Activated effector memory CD4-positive, alpha-beta T cell treated with Interleukin-2 at 50 U/mL for 16 hours (primary cell): ENCODE results near the gene OTX1.
"Not testable (repeated sequence)": the region's sequence is repeated elsewhere in the genome, so short reads cannot be mapped to it uniquely, and the experiment has no call there.

Source experiments
- DNase-seq: peaks from one replicate; pipeline ENCODE4 v3.0.0-alpha.2; 2020

Gene OTX1

GRCh38 chr2:63050334-63051041 lies at the start of gene OTX1:
OTX1 (plus strand) TSS chr2:63050830; CDS start chr2:63052991, 2,161 bp downstream.
- DNase-seq = no peak

GRCh38 chr2:63001576-63001975 lies 49.1 kb upstream of the OTX1 start:
- no peak for DNase-seq

DNA sequence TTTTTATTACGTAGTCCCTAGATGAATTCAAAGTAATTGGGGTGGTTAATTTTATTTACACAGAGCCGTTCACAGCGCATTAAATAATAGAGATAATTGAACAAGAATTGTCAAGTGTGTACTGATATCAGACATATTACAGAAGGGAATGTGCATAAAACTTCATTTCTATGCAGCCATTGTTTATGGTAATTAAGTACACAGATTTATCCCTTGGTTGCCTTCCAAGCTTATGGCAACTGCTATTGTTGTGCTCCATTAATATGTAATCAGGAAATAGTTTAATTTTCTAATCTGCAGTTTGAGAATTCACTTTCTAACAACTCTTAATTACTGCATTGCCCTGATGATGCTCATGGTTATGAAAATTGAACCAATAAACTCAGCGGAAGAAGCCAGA lies 47.3 kb upstream of the OTX1 start:
- DNase-seq = no peak

DNA sequence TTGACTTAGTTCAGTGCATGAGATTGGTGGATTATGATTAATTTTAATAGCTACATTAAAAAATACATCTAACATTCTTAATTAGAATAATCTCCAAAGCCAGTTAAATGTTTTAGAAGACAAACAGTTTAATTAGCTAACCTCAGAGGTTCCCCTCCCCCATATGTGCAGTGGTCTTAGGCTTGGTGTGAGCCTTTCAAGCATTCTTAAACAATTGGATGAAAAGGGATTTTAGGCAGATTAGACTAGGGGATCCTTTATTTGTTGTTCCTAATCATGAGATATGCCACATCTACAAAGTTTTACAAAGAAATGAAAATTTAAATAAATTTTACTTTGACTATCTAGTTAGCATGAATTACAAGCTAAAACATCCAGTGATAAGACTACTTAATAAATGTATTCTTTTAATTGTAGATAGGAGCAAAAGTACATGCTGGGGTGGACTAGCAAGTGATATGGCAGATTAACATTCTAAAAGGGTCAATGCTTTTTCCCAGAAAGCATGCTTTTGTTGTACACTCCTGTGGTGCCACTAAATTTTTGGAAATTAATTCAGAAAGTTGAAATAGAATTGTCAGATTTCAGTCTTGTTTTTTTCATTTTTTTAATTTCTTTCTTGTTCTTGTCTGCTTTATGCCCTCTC lies 42.7 kb upstream of the OTX1 start:
- DNase-seq = no peak

- DNase-seq = no peak
Measured at GRCh38 chr2:63008838-63009237, 41.8 kb upstream of the OTX1 start.

DNA sequence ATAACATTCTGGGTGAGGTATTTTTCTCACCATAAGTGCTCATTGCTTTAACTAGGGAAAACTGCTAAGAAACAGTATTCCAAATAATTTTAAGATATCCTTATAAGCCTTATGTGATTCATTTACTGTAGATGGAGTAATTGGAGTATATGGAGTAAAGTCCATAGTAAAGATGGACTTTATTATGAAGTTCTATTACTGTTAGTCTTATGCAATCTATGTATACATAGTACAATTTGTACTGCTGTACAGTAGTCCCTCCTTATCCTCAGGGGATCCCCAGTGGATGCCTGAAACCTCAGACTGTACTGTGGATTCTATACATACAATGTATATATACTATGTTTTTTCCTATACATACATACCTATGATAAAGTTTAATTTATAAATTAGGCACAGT lies 41.1 kb upstream of the OTX1 start:
- no peak for DNase-seq

GRCh38 chr2:63012541-63012940 lies 38.1 kb upstream of the OTX1 start:
- DNase-seq = no peak

GRCh38 chr2:63013438-63013837 lies 37.2 kb upstream of the OTX1 start:
- no peak for DNase-seq

DNA sequence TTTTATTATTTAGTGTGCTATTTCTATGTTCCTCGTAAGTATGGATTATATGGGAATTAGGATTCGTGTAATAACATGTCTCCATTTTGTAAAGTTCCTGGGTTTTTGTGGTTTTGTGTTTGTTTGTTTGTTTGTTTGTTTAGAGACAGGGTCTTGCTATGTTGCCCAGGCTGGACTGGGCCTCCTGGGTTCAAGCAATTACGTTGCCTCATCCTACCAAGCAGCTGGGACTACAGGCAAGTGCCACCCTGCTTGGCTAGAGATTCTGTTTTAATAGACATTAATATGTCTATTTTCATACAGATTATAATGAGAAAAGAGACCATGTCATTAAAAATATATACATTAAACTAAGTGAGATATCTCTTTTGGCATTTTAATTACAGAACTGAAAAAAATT lies 35.2 kb upstream of the OTX1 start:
- DNase-seq = no peak

GRCh38 chr2:63018439-63018838 lies 32.2 kb upstream of the OTX1 start:
- no peak for DNase-seq

DNA sequence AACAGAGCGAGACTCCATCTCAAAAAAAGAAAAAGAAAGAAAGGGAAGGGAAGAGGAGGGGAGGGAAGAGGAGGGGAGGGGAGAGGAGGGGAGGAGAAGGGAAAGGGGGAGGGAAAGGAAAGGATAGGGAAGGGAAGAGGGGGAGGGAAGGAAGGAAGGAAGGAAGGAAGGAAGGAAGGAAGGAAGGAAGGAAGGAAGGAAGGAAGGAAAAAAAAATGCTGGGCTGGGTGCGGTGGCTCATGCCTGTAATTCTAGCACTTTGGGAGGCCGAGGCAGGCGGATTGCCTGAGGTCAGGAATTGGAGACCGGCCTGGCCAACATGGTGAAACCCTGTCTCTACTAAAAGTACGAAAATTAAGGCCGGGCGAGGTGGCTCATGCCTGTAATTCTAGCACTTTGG lies 30.9 kb upstream of the OTX1 start:
- DNase-seq = not testable (repeated sequence)

GRCh38 chr2:63023444-63023843 lies 27.2 kb upstream of the OTX1 start:
- DNase-seq = no peak

DNA sequence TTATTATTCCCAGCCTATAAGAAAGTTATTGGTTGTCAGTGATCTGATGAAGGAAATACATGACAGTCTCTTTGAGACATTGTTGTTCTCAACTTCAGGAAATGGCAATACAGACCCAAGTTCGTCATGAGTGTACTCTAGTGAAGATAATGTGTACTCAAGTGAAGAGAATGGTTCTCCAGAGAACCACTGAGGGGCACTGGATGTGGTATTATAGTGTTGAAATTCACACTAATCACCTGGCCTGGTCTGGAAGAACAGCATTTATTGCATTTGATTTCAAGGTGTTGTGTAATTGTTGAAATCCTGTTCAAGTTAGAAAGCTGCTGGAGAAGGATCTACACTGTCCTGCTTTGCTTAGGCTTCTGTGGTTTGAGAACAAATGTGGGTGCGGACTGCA lies 23.4 kb upstream of the OTX1 start:
- no peak for DNase-seq

DNA sequence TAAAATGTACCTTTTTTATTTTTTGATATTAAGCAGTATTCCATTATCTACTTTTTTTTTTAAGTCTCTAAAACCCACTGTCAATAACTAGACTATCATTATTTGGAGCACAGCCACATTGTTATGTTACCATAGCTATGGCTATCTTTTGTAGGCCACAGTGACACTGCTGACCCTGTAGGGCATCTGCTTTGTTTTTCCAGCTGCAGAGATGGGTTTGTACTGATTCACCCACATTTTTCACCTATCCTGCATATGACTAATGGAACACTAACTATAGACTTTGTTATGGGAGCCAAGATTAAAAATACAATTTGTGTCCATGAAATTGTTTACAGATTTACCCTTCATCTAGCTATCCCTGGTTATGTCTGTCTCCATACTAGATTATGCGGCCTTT lies 21.6 kb upstream of the OTX1 start:
- DNase-seq = no peak

DNA sequence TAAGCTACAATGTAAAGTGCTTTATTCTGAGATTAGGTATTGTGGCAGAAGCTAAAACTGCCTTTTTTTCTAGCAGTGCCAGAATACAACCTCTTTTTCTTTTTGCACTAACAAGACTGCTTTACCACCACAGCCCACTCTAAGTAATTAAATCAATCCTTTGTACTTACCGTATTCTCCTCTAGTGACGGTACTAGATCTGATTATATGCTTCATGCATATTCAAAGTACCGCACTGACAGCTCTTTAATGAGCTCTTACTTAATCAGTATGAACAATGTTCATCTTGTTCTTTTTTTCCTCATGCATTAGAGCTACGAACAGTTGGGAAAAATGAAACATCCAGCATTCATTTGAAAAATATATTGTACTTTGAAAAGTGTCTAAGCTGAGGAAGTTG lies 16.1 kb upstream of the OTX1 start:
- no peak for DNase-seq

DNA sequence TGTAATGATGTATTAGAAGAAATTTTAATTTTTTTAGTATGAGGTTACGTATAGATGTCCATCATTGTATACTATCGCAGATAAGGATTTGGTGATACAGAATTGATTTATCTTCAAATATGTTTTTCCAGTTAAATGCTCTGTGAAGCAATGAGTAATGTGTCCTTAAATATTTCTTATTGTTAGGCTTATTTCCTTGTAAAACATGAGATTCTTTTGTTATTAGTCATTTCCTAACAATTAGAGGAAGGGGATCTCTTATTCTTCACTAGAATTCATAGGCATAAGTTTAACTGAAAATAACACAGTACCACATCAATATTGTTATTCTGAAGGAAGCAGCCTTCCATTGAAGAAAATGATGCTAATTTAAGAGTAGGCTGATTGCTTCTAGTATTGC lies 15.5 kb upstream of the OTX1 start:
- no peak for DNase-seq

DNA sequence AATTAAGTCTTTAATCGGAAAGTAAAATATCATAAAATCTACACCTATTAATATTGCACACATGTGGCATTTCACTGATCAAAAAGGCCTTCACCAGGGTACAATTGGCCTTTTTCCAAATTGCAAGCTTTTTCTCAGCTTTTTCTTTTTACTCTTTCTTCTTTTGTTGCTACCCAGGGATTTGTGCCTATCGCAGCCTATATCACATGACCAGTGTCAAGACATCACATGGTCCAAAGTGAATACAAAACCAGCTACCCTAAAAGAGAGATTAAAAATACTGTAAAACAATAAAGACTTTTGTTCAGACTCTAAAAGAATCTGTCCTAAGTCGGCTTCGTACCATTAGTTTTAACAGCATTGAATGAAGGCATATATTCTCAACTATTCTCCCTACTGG lies 15.0 kb upstream of the OTX1 start:
- DNase-seq = no peak

DNA sequence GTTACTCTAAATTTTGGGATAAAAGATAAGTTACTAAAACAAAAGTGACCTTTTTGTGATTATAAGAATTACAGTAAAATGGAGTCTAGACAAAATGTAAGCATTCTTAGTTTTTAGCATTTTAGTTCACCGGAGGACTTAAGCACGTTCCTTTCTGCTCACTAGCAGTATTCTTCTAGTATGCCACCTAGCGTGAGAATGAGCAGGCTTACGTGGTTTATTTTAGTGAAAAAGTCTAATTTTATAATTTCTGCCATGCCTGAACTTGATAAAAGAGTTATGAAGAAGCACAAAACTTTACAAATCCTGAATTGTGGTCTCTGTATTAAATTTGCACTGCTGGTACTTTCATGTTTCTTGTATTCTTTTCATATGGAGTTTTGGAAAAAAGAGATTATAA lies 12.6 kb upstream of the OTX1 start:
- no peak for DNase-seq

DNA sequence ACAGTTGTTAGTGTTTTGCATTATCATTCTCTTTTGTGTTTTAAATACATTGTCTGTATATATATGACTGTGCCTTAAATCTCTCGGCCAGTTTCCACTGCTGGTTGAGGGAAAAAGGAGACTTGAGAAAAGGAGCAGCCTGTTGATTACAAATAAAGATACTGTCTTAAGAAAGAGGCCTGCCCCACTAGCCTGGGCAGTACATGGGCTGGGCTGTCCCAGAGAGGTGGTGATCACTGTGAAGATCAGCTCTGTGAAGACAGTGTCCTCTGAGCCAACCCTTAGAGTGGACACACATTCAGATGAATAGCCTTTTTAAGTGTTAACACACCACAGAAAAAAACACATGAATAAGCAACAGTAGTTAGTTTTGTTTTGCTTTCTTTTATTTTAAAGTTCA lies 10.0 kb upstream of the OTX1 start:
- no peak for DNase-seq

DNA sequence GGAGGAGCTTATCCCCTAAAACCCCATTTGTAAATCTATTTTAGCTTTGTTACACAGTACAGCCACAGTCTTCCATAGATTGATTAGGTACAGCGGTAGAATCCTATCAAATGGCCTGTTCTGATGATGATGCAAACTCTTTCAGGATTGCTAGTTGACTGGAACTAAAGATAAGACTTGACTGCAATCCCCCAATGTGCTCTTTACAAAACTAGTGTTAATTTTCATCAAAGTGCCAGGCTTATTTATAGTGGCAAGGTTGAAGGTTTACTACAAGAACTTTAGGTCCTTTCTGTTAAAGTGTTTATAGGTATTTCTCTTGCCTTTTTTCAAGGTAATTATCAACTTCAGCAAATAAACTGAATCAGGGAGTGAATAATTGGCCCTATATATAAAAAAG lies 9.0 kb upstream of the OTX1 start:
- DNase-seq = no peak

GRCh38 chr2:63044362-63045327 lies 6.0 kb upstream of the OTX1 start:
- no peak for DNase-seq

DNA sequence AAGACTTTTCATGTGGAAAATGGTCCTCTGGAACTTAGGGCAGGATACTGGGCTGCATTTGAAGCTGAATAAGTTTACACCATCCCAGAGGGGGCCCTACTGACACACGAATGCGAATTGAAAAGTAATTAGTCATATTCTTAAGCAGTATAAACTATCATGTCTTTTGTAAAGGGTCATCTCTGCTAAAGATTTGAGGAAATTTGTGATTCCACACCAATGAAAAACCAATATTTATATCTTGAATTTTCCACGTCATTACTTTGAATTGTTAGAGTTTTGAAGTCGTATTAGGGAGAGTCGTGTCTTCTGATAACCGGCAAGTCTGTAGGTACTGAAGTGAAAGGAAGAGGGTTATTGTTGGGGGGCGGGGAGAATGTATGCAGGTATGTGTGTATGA lies 4.1 kb upstream of the OTX1 start:
- DNase-seq = no peak

- DNase-seq = no peak
Measured at GRCh38 chr2:63046961-63047320, 3.7 kb upstream of the OTX1 start.
